IMR-90 (cell line): ENCODE results near the gene PCNX4.

Source experiments
- CEBPB ChIP-seq: IDR thresholded peaks from 2 replicates; pipeline ENCODE4 v1.6.1; 2012; ENCODE audit warnings: low read depth, low read length, improper control_type of control experiment
- CTCF ChIP-seq: conservative IDR thresholded peaks from 2 replicates; pipeline ENCODE4 v1.5.1; 2012; ENCODE audit warnings: mild to moderate bottlenecking, low read depth, low read length, improper control_type of control experiment
- POLR2A ChIP-seq: IDR thresholded peaks from 2 replicates; pipeline ENCODE4 v1.6.1; 2012; ENCODE audit warnings: mild to moderate bottlenecking, low read depth, low read length
- SMC3 ChIP-seq: fragments of 150-350 bp; IDR thresholded peaks from 2 replicates; pipeline ENCODE4 v1.6.1; 2016; ENCODE audit warnings: low read depth, mild to moderate bottlenecking, antibody characterized with exemption, low read length, moderate library complexity
- USF2 ChIP-seq: fragments of 150-350 bp; IDR thresholded peaks from 2 replicates; pipeline ENCODE4 v1.6.1; 2017; ENCODE audit warnings: mild to moderate bottlenecking, antibody characterized with exemption, low read length, low read depth

- TF ChIP-seq SMC3 (no peak), CTCF (no peak), USF2 (no peak), CEBPB (no peak), POLR2A (no peak)
Observed at GRCh38 chr14:60204104-60204842, 112.5 kb downstream of the PCNX4 start.
